HPDE6-E6E7 (cell line): Measurements from ENCODE around the gene CHD9.

ENCODE experiments used
- DNase-seq: peaks from one replicate; pipeline ENCODE4 v3.0.0; 2011; ENCODE audit warnings: missing footprints; ENCODE audit errors: extremely low spot score

CHD9 gene

DNA sequence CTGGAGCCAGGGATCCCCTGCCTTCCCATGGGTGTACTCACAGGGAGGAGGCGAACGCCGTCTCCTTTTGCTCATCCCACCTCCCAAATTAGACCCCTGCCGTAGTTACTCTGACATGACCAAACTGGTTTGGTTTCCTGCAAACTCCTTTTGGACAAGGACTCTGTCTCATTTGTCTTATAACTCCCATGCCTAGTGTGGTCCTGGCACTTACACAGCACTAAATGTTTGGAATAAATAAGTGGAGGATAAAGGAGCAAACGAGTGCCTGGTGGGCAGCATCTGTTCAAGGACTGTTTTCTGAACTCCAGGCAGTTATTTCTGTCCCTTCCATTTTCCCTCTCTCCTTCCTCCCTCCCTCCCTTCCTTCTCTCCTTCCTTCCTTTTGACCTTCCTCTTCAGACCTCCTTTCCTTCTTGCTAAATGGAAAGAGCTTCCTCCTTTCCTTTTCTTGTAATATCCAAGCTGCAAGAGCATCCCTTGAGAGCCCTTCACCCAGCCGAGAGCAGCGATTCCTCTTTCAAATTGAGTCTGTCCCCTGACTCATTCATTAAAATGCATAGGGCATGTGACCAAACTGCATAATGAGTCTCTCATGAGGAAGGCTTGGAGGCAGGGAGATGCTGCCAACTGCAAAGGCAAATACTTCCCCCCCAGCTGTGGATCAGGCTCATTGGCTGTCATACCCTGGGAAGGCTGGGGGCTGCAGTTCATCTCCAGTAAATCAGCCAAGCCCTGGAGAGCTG is 36.8 kb downstream of the CHD9 start:
- DNase-seq: no peak

- DNase-seq: no peak
These were observed 37.5 kb downstream of the CHD9 start for GRCh38 chr16:53092284-53092683.

DNA sequence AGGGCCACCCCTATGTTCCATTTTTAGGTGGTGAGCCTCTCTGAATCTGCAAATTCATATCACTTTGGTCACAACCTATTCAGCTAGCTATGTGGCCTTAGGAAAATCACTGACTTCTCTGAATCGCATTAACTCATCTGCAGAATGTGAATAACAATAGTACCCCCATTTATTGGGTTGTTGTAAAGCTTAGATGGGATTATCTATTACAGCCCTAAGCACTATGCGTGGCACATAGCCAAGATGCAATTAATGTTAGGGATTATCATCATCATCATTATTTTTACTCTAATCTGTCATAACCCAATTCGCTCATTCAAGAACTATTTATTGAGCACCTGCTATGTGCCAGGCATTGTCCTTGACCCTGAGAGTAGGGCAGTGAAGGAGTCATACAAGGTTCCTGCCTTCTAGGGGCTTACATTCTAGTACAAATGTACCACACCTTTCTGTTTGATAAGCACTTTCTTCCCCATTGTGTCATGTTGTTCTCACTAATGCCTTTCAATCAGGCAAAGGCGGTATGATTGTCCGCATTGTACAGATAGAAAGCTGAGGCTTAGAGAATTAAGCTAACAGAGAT is 38.5 kb downstream of the CHD9 start:
- DNase-seq: no peak

- DNase-seq: no peak
These were observed 39.3 kb downstream of the CHD9 start for GRCh38 chr16:53094013-53094630.

GRCh38 chr16:53097190-53097589 is 42.4 kb downstream of the CHD9 start:
- DNase-seq: no peak

- DNase-seq: peak; percentile 81
These were observed 43.9 kb downstream of the CHD9 start for GRCh38 chr16:53098526-53099317.

GRCh38 chr16:53099318-53100130 is 44.7 kb downstream of the CHD9 start:
- peak; percentile 97 for DNase-seq

- no peak for DNase-seq
These were observed 45.4 kb downstream of the CHD9 start for GRCh38 chr16:53100131-53100748.

DNA sequence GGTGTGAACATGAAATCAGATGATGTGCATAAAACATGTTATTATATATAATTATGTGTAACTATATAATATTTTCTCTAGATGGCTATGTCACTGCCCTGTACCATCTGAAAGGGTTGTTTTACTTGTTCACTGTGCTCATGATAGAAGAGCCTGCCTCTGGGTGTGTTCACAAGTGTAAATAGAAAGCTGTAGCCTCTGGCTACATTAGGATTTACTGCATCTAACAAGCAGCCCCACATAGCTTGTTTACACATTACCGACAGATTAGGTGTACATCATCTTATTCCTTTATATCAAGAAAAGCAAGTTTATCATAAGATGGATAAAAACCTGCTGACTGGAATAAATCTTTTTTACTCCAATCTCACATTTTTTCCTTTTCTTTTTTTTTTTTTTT is 46.1 kb downstream of the CHD9 start:
- no peak for DNase-seq

DNA sequence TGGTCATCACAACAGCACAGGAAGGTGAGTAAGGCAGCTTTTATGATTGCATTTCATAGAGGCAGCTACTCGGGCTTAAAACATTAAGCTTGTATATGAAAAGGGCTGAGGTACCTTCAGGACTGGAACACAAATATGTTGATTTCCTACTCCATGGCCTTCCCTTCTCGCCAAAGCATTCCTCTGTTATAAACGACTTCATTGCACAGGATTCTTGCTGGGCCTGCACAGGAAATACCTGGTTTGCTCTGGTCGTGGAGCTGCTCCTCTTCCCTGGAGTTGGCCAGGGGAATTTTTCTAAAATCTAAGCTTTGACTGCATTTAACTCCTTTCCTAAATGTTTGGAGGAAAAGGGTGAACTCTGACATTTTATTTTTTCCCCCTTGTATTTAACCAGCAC is 49.0 kb downstream of the CHD9 start:
- no peak for DNase-seq

GRCh38 chr16:53105565-53105964 is 50.8 kb downstream of the CHD9 start:
- no peak for DNase-seq

- DNase-seq: no peak
These were observed 56.4 kb downstream of the CHD9 start for GRCh38 chr16:53111078-53111791.

GRCh38 chr16:53112015-53112414 is 57.2 kb downstream of the CHD9 start:
- DNase-seq: no peak

GRCh38 chr16:53115047-53115446 is 60.3 kb downstream of the CHD9 start:
- no peak for DNase-seq

- DNase-seq: no peak
These were observed 61.0 kb downstream of the CHD9 start for GRCh38 chr16:53115773-53116172.

DNA sequence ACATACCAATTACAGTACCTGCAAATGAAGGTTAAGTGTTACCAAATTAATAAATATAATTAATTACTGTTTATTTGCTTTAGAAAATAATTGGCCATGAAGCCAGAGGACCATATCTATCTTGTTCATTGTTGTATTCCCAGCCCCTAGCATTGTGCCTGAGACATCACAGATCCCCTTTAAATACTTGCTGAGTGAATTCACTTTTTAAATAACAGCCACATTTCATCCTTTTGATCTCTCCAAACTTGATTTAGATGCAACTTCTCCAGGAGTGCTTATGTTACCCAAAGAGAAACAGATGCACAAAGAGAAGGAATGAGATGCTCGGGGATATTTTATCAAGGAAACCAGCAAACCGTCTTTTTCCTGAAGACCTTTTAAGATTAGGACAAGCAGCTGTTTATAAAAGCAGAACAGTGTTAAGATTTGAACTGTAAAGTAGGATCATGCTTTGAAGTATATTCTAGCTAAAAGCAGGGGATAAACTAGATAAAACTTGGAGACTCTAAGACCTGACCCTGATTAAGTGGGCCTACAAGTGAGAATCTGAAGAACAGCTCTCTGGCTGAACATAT is 66.3 kb downstream of the CHD9 start:
- no peak for DNase-seq

- no peak for DNase-seq
These were observed 66.9 kb downstream of the CHD9 start for GRCh38 chr16:53121661-53122060.

DNA sequence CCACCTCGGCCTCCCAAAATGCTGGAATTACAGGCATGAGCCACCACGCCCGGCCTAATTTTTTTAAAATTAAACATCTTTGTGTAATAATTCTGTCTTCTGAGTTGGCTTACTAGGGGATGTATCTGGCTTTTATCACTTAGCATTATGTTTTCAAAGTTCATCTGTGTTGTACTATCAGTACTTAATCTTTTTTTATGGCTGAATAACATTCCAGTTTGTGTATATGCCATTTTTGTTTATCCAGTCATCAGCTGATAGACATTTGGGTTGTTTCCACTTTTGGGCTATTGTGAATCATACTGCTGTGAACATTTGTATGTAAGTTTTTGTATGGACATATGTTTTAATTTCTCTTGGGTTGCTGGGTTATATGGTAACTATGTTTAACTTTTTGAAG is 69.0 kb downstream of the CHD9 start:
- no peak for DNase-seq

GRCh38 chr16:53126390-53126789 is 71.6 kb downstream of the CHD9 start:
- no peak for DNase-seq
